NCI-H526 (cell line): ENCODE results near the gene TOMM22.

Experiments used
- DNase-seq, 2 experiments: peaks; one replicate each; lab custom pipeline; 2025; lab: John Stamatoyannopoulos, UW

TOMM22 gene

GRCh38 chr22:38734421-38735100, 52.8 kb downstream of the TOMM22 start:
- DNase-seq = no peak
